Mononuclear cell (primary cell): ENCODE results near the gene ZNF777. TPM values are rescaled to one million over a fixed set of nuclear protein-coding genes. Genes with fewer than 3 reads are reported as not detected.

Source experiments
- H3K27me3 ChIP-seq: 2 replicates; pipeline ENCODE4 v1.6.0; 2011; ENCODE audit warnings: low read length, control low read depth; ENCODE audit not compliant: insufficient read depth
- H3K4me1 ChIP-seq: 2 replicates; pipeline ENCODE4 v1.5.1; 2011; ENCODE audit warnings: mild to moderate bottlenecking, low read length, control low read depth; ENCODE audit not compliant: insufficient read depth
- H3K4me3 ChIP-seq: 2 replicates; pipeline ENCODE4 v1.5.1; 2011; ENCODE audit warnings: mild to moderate bottlenecking, low read length, moderate library complexity
- H3K9me3 ChIP-seq: 2 replicates; pipeline ENCODE4 v1.5.1; 2011; ENCODE audit warnings: low read depth, mild to moderate bottlenecking, control low read depth, low read length
- total RNA-seq: library from RNA; depleted of rRNA; stranded (reverse); fragments of >200 nt; gene quantifications from one replicate; pipeline ENCODE4 v1.2.3, GENCODE V29; 2012

The ZNF777 gene
- total RNA-seq, 1 donor = 10.8 TPM

GRCh38 chr7:149490083-149490760 is 29.4 kb upstream of the ZNF777 start:
- H3K4me1 ChIP-seq = peaks cover 9% of the 10 kb centered on the region
- no peaks in the 10 kb centered on the region for H3K27me3 ChIP-seq
- no peaks in the 10 kb centered on the region for H3K9me3 ChIP-seq
- H3K4me3 ChIP-seq = no peak overlapping the region

DNA sequence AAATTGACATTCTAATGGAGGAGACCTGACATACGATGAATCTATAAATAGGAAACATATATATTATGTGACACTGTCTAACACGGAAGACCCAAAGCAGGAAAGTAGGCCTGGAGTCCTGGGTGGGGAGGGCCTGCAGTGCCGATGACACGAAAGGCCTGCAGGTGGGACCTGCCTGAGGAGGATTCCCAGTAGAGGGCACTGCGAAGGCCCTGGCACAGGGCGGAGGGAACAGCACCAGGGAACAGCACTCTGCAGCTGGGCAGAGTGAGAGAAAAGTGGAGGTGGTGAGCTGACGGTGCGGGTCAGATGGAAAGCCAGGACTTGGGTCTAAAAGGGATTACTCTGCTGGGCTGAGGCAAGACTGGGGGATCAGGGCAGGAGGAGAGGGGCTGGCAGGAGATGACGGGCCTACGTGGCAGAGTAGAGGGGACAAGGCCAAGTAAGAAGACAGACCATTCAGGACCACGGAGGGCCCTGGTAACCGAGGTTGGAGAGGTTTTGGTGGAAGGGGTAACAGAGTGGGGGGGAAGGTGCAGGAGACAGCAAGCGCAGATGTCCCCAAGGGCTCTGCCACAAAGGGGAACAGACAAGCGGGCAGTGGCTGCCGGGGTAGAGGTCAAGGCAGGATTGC is 28.6 kb upstream of the ZNF777 start:
- H3K4me3 ChIP-seq = no peak overlapping the region
- H3K27me3 ChIP-seq = no peaks in the 10 kb centered on the region
- no peaks in the 10 kb centered on the region for H3K9me3 ChIP-seq
- peaks cover 2% of the 10 kb centered on the region for H3K4me1 ChIP-seq

DNA sequence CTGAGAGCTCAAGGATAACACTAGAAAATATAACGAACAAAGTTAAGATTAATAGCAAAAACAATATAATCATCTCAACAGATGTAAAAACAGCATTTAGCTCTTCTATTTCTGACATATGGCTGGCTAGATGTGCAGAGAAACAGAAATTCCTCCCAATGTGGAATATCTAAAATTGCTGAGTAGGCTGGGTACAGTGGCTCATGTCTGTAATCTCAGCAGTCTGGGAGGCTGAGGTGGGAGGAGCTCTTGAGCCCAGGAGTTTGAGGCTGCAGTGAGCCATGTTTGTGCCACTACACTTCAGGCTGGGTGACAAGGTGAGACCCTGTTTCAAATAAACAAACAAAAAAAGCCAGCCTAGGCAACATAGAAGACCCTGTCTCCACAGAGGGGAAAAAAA is 18.7 kb upstream of the ZNF777 start:
- no peaks in the 10 kb centered on the region for H3K27me3 ChIP-seq

DNA sequence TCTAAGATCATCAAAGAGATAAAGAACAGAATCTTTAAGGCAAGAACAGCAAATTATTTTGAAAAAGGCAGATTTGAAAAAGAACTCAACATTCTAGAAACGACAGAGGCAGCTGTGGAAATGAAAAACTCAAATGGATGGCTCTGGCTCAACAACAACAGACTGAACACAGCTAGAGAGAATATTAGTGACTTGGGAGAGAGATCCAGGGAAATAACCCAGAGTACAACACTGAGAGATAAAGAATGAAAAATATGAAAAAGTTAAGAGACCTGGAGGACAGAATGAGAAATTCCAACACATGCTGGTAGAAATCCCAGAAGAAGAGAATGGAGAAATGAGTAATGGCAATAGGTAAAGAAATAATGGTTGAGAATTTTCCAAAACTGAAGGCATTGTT is 17.9 kb upstream of the ZNF777 start:
- no peaks in the 10 kb centered on the region for H3K9me3 ChIP-seq
- no peak overlapping the region for H3K4me3 ChIP-seq
- H3K27me3 ChIP-seq = no peaks in the 10 kb centered on the region
- H3K4me1 ChIP-seq = no peaks in the 10 kb centered on the region

More for the DNA sequence above, 18.7 kb upstream of the ZNF777 start:
- Histone ChIP-seq H3K4me1 (no peaks in the 10 kb centered on the region), H3K4me3 (no peak overlapping the region), H3K9me3 (no peaks in the 10 kb centered on the region)

- no peak overlapping the region for H3K4me3 ChIP-seq
- H3K27me3 ChIP-seq = no peaks in the 10 kb centered on the region
- no peaks in the 10 kb centered on the region for H3K4me1 ChIP-seq
- no peaks in the 10 kb centered on the region for H3K9me3 ChIP-seq
Measured at GRCh38 chr7:149477494-149478443, 16.9 kb upstream of the ZNF777 start.

DNA sequence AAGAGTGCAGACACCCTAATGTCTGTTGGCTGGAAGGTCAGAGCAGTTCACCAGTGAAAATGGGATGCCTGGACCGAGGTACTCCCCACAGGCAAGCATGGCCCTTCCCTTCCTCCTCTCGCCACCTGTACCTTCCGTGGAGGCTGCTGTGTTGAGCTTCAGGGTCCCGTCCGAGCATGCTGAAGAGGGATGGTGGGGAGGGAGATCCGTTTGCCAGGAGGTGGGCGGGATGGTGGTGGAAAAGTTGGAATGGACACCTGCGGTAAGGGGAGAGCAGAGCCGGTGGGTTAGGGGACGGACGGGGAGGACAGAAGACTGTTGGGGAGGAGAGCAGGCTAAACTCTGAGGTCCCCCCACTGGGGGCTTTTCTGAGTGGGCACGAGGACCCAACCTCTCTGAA is 15.9 kb upstream of the ZNF777 start:
- Histone ChIP-seq H3K9me3 (no peaks in the 10 kb centered on the region), H3K27me3 (no peaks in the 10 kb centered on the region), H3K4me3 (no peak overlapping the region), H3K4me1 (no peaks in the 10 kb centered on the region)

DNA sequence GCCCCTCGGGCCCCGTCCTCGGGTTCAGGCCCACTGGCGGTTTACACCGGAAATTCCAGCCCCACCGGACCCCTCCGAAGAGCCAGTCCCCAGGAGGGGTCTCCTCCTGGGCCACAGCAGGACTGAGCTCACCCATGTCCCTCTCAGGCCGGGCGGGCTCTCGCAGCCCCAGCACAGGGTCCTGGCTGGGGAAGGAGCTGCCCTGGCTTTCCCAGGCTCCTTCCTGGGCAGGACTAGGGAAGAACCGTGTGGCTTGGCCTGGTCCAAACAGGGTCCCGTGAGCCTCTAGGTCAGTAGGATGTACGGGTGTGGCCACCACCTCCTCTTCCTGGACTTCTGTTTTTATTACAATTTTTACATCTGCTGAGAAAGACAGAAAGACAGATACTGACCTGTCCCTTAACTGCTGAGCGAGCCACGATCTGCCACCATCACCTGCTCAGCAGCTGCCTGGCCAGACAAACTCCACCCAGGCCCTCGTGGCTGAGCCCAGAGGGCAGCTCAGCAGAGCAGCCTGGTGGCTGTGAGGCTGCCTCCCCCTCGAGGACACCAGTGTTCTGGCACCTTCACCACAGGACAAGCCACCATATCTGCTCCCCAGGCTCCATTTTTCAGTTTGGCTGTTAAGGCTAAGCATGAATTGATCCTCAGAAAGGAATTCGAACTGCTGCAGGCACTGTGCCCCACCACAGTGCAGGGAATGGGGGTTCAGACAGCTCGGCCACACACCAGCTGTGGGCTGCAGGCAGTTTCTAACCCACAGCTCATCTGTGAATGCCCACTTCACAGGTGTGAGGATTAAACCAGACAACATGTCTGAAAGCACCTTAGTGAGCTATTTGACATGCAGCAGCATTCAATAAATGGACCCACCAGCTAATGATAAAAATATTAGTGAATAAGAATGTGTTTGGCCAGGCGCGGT is 14.5 kb upstream of the ZNF777 start:
- Histone ChIP-seq H3K27me3 (no peaks in the 10 kb centered on the region), H3K4me1 (no peaks in the 10 kb centered on the region), H3K9me3 (no peaks in the 10 kb centered on the region), H3K4me3 (no peak overlapping the region)

DNA sequence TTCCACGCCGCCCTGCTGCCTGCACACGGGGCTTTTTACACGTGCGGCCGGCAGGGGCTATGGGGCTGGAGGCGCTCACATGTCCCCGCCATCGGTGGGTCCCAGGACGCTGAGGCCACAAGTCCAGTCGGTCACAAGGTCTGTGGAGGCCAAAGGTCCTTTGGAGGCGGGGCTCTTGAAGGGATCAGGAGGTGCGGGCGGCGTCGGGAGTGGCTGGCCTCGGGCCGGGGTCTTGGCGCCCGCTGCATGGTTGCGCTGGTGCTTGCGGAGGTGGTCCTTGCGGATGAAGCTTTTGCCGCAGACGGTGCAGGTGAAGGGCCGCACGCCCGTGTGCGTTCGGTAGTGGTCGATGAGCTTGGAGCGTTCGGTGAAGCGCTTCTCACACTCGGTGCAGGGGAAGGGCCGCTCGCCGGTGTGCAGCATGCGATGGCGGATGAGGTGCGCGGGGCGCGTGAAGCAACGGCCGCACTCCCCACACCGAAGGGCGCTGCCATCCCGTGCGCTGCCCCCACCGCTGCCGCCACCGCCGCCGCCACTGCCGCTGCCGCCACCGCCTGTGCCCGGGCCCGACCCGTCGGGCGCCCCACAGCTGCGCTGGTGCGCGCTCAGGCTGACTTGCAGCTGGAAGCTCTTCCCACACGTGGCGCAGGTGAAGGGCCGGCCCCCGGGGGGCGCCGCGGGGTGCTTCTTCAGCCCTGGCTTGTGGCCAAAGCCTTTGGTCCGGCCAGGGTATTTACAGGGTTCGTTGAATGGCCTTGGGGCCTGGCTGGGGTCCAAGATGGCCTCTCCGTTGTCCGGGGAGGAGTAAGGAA is 13.7 kb upstream of the ZNF777 start:
- no peak overlapping the region for H3K4me3 ChIP-seq
- H3K4me1 ChIP-seq = no peaks in the 10 kb centered on the region
- no peaks in the 10 kb centered on the region for H3K27me3 ChIP-seq
- H3K9me3 ChIP-seq = no peaks in the 10 kb centered on the region

GRCh38 chr7:149473251-149473650 is 12.4 kb upstream of the ZNF777 start:
- no peaks in the 10 kb centered on the region for H3K9me3 ChIP-seq
- H3K4me1 ChIP-seq = no peaks in the 10 kb centered on the region
- H3K27me3 ChIP-seq = no peaks in the 10 kb centered on the region
- H3K4me3 ChIP-seq = no peak overlapping the region

DNA sequence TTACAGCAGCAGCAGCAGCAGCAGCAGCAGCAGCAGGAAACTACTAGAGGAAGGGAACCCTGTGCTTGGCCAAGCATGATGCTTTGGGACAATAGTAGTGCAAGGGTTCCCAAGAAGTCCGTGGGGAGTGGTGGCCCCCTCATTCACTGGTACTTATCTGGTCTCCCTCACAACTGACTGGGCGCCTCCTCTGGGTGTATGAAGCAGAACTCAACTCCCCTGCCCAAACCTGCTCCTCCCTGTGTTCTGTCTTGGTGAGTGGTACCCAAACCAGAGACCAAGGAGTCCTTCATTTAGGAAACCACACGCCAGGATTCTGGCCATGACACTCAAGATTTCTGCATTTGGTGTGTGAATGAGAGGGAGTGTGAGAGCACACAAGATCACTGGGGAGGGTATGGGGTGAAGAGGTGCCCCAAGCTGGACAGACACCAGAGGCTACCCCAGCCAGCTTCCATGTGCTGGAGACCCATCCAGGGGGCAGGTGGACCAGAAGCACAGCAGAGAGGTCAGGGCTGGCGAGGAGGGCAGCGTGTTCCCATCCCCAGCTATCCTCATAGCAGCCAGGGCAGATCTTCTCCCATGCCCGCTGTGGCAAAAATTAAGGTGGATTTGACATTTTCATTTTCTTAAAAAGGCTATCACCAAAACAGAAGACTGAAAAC is 10.6 kb upstream of the ZNF777 start:
- no peak overlapping the region for H3K4me3 ChIP-seq
- peaks cover 3% of the 10 kb centered on the region for H3K9me3 ChIP-seq
- H3K27me3 ChIP-seq = no peaks in the 10 kb centered on the region
- H3K4me1 ChIP-seq = no peaks in the 10 kb centered on the region

- peaks cover 6% of the 10 kb centered on the region for H3K9me3 ChIP-seq
- H3K4me1 ChIP-seq = no peaks in the 10 kb centered on the region
- H3K27me3 ChIP-seq = peaks cover 3% of the 10 kb centered on the region
- H3K4me3 ChIP-seq = no peak overlapping the region
Measured at GRCh38 chr7:149469806-149470205, 8.9 kb upstream of the ZNF777 start.

- Histone ChIP-seq H3K4me1 (no peaks in the 10 kb centered on the region), H3K27me3 (peaks cover 9% of the 10 kb centered on the region), H3K4me3 (no peak overlapping the region), H3K9me3 (peaks cover 6% of the 10 kb centered on the region)
Measured at GRCh38 chr7:149468208-149468607, 7.3 kb upstream of the ZNF777 start.

- Histone ChIP-seq H3K27me3 (peaks cover 12% of the 10 kb centered on the region), H3K4me1 (no peaks in the 10 kb centered on the region), H3K9me3 (peaks cover 6% of the 10 kb centered on the region), H3K4me3 (no peak overlapping the region)
Measured at GRCh38 chr7:149467321-149467859, 6.5 kb upstream of the ZNF777 start.
